Loucy (cell line): ENCODE data around the gene GCA.

ENCODE experiments used
- H2AFZ ChIP-seq: fragments of 200-600 bp; sonication (generic); 2 replicates; pipeline ENCODE4 v1.6.0; 2016; ENCODE audit warnings: antibody characterized with exemption, mild to moderate bottlenecking, low read length, moderate library complexity
- H3F3A ChIP-seq: fragments of 200-600 bp; 2 replicates; pipeline ENCODE4 v1.6.0; 2016; ENCODE audit warnings: antibody characterized with exemption, low read depth, mild to moderate bottlenecking
- H3K27me3 ChIP-seq: fragments of 200-600 bp; sonication (generic); 2 replicates; pipeline ENCODE4 v1.6.1; 2014; ENCODE audit warnings: low read length, mild to moderate bottlenecking; ENCODE audit not compliant: insufficient read depth, poor library complexity, severe bottlenecking
- H3K36me3 ChIP-seq: fragments of 200-600 bp; sonication (generic); 2 replicates; pipeline ENCODE4 v1.6.1; 2016; ENCODE audit warnings: low read length; ENCODE audit not compliant: insufficient read depth
- H3K4me1 ChIP-seq: fragments of 200-600 bp; sonication (generic); 2 replicates; pipeline ENCODE4 v1.5.1; 2014; ENCODE audit warnings: low read length, mild to moderate bottlenecking; ENCODE audit not compliant: insufficient read depth, poor library complexity, severe bottlenecking
- H3K4me2 ChIP-seq: fragments of 200-600 bp; sonication (generic); 2 replicates; pipeline ENCODE4 v1.6.0; 2014; ENCODE audit warnings: antibody characterized with exemption, low read length, low read depth, mild to moderate bottlenecking; ENCODE audit not compliant: poor library complexity, severe bottlenecking
- H3K4me3 ChIP-seq: fragments of 200-600 bp; sonication (generic); 2 replicates; pipeline ENCODE4 v1.5.1; 2014; ENCODE audit warnings: low read length, mild to moderate bottlenecking, mixed read lengths; ENCODE audit not compliant: poor library complexity, severe bottlenecking
- H3K79me2 ChIP-seq: fragments of 200-600 bp; sonication (generic); 2 replicates; pipeline ENCODE4 v1.6.1; 2014; ENCODE audit warnings: low read length; ENCODE audit not compliant: insufficient read depth
- H3K9ac ChIP-seq: fragments of 200-600 bp; sonication (generic); 2 replicates; pipeline ENCODE4 v1.6.0; 2014; ENCODE audit warnings: mild to moderate bottlenecking, low read depth, low read length, moderate library complexity; ENCODE audit not compliant: poor library complexity, severe bottlenecking
- H3K9me2 ChIP-seq: fragments of 200-600 bp; sonication (generic); replicated peaks from 2 replicates; pipeline ENCODE4 v1.6.1; 2016; ENCODE audit warnings: low read depth, low read length, mixed read lengths
- H3K9me3 ChIP-seq: fragments of 200-600 bp; sonication (generic); 2 replicates; pipeline ENCODE4 v1.6.1; 2014; ENCODE audit warnings: mild to moderate bottlenecking, antibody characterized with exemption, low read length, low read depth; ENCODE audit not compliant: insufficient read depth
- H4K20me1 ChIP-seq: fragments of 200-600 bp; sonication (generic); 2 replicates; pipeline ENCODE4 v1.6.0; 2014; ENCODE audit warnings: antibody characterized with exemption, low read length, mild to moderate bottlenecking; ENCODE audit not compliant: insufficient read depth, poor library complexity, severe bottlenecking
- CTCF ChIP-seq: fragments of 200-600 bp; sonication (generic); conservative IDR thresholded peaks from 2 replicates; pipeline ENCODE4 v1.5.1; 2014; ENCODE audit warnings: mild to moderate bottlenecking, antibody characterized with exemption, low read length
- EZH2phosphoT487 ChIP-seq: fragments of 200-600 bp; IDR thresholded peaks from 2 replicates; pipeline ENCODE4 v1.6.1; 2018; ENCODE audit warnings: antibody characterized with exemption, mild to moderate bottlenecking, moderate library complexity, borderline replicate concordance

The GCA gene

GRCh38 chr2:162333968-162334367 is 10.0 kb upstream of the GCA start:
- Histone ChIP-seq H3F3A (no peaks in the 10 kb centered on the region), H3K4me1 (no peaks in the 10 kb centered on the region), H3K36me3 (no peaks in the 10 kb centered on the region), H3K27me3 (no peaks in the 10 kb centered on the region), H3K4me2 (no peak overlapping the region), H2AFZ (no peak overlapping the region), H3K4me3 (no peak overlapping the region), H4K20me1 (no peaks in the 10 kb centered on the region), H3K79me2 (no peaks in the 10 kb centered on the region), H3K9me2 (no peaks in the 10 kb centered on the region), H3K9me3 (no peaks in the 10 kb centered on the region), H3K9ac (no peak overlapping the region)
- TF ChIP-seq CTCF (peak; percentile 67), EZH2phosphoT487 (no peak)

GRCh38 chr2:162337868-162338267 is 6.1 kb upstream of the GCA start:
- H3F3A ChIP-seq, result no peaks in the 10 kb centered on the region
- H2AFZ ChIP-seq, result no peak overlapping the region
- H3K4me3 ChIP-seq, result no peak overlapping the region
- H3K9me3 ChIP-seq, result no peaks in the 10 kb centered on the region
- no peak overlapping the region for H3K4me2 ChIP-seq
- H3K27me3 ChIP-seq, result no peaks in the 10 kb centered on the region
- no peak overlapping the region for H3K9ac ChIP-seq
- TF ChIP-seq CTCF (no peak), EZH2phosphoT487 (no peak)
- no peaks in the 10 kb centered on the region for H3K4me1 ChIP-seq
- no peaks in the 10 kb centered on the region for H3K79me2 ChIP-seq
- no peaks in the 10 kb centered on the region for H3K36me3 ChIP-seq
- H3K9me2 ChIP-seq, result no peaks in the 10 kb centered on the region
- no peaks in the 10 kb centered on the region for H4K20me1 ChIP-seq

- H3K9ac ChIP-seq, result no peak overlapping the region
- H3K4me3 ChIP-seq, result no peak overlapping the region
- no peaks in the 10 kb centered on the region for H3K79me2 ChIP-seq
- H3K36me3 ChIP-seq, result no peaks in the 10 kb centered on the region
- no peaks in the 10 kb centered on the region for H4K20me1 ChIP-seq
- H2AFZ ChIP-seq, result no peak overlapping the region
- H3K4me2 ChIP-seq, result no peak overlapping the region
- no peaks in the 10 kb centered on the region for H3K27me3 ChIP-seq
- H3F3A ChIP-seq, result no peaks in the 10 kb centered on the region
- TF ChIP-seq CTCF (no peak), EZH2phosphoT487 (no peak)
- H3K9me3 ChIP-seq, result no peaks in the 10 kb centered on the region
- H3K9me2 ChIP-seq, result no peaks in the 10 kb centered on the region
- H3K4me1 ChIP-seq, result no peaks in the 10 kb centered on the region
Measured at GRCh38 chr2:162340822-162341221, 3.1 kb upstream of the GCA start.
